HL-60 (cell line): ENCODE measurements around the gene LRP6.

Experiments used
- DNase-seq, 2 experiments: peaks; one replicate each; pipeline ENCODE4 v3.0.0-alpha.2; 2010 to 2020; ENCODE audit warnings: low read depth in 1 of 2, low spot score in 1 of 2
- H3K27ac ChIP-seq: fragments of 250-450 bp; sonication (Bioruptor Pico); replicated peaks from 2 replicates; pipeline ENCODE4 v1.5.1; 2020; ENCODE audit warnings: mild to moderate bottlenecking, moderate library complexity
- H3K27me3 ChIP-seq: fragments of 250-450 bp; sonication (Bioruptor Pico); 2 replicates; pipeline ENCODE4 v1.5.1; 2021; ENCODE audit warnings: mild to moderate bottlenecking, moderate library complexity; ENCODE audit not compliant: insufficient read depth, poor library complexity, severe bottlenecking
- H3K4me3 ChIP-seq: replicated peaks from 2 replicates; pipeline ENCODE4 v1.5.1; 2011; ENCODE audit warnings: mild to moderate bottlenecking, control low read depth, low read length; ENCODE audit not compliant: insufficient read depth
- CTCF ChIP-seq: IDR thresholded peaks from one replicate; pipeline ENCODE4 v1.5.1; 2011; ENCODE audit warnings: low read length, control low read depth, inconsistent platforms; ENCODE audit not compliant: insufficient read depth
- GABPA ChIP-seq: IDR thresholded peaks from 2 replicates; pipeline ENCODE4 v1.6.1; 2012; ENCODE audit warnings: low read depth
- POLR2AphosphoS5 ChIP-seq: IDR thresholded peaks from 2 replicates; pipeline ENCODE4 v1.6.1; 2012; ENCODE audit warnings: low read depth
- SPI1 ChIP-seq: IDR thresholded peaks from 2 replicates; pipeline ENCODE4 v1.6.1; 2012; ENCODE audit warnings: low read depth, mild to moderate bottlenecking, borderline replicate concordance
- TF ChIP-seq, protein P1 (sequence below): IDR thresholded peaks from 2 replicates; pipeline ENCODE4 v1.6.1; 2012; ENCODE audit warnings: low read depth; ENCODE audit not compliant: insufficient replicate concordance

LRP6 gene

DNA sequence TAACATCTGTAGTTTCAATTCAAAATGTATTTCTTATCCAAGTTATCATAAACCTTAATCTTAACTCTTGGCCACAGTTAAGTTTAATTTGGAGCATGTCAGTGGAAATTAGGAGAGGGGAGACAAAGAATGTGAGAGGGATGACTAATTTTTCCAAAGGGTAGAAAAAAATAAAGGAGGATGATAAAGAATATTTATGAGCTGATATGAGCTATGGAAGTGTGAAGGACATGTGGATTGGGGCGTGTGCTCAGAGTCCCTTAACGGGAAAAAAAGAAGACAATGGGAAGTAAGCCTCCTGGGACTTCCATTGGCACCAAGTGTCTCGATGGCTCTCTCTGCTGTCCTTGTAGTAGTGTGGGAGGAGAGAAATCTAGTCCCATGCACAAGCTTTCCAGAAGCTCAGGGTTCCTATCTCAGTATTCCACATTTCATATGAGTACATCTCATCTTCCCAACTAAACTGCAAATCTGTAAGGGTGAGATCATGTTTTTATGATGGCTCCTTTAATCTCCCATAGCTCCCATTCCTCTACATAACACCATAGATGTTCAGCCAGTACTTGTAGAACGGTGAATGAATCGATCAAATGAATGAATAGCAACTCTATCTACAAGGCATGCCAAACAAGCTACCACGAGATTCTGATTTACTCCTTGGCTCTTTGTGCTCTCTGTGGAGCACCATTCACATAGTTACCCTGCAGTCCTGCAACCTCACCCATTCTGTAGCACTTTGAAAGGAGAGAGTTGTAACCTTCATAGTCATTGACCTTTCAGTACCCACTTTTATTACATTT lies 168.8 kb downstream of the LRP6 start:
- H3K4me3 ChIP-seq = no peak overlapping the region
- TF ChIP-seq SPI1 = no peak
- peaks cover 9% of the 10 kb centered on the region for H3K27me3 ChIP-seq
- no peak for DNase-seq
- H3K27ac ChIP-seq = no peak overlapping the region

- Histone ChIP-seq H3K27ac (no peak overlapping the region), H3K4me3 (no peak overlapping the region), H3K27me3 (peaks cover 11% of the 10 kb centered on the region)
- DNase-seq = no peak
- TF ChIP-seq GABPA (no peak), SPI1 (no peak), CTCF (no peak), POLR2AphosphoS5 (no peak)
- TF ChIP-seq, protein P1, sequence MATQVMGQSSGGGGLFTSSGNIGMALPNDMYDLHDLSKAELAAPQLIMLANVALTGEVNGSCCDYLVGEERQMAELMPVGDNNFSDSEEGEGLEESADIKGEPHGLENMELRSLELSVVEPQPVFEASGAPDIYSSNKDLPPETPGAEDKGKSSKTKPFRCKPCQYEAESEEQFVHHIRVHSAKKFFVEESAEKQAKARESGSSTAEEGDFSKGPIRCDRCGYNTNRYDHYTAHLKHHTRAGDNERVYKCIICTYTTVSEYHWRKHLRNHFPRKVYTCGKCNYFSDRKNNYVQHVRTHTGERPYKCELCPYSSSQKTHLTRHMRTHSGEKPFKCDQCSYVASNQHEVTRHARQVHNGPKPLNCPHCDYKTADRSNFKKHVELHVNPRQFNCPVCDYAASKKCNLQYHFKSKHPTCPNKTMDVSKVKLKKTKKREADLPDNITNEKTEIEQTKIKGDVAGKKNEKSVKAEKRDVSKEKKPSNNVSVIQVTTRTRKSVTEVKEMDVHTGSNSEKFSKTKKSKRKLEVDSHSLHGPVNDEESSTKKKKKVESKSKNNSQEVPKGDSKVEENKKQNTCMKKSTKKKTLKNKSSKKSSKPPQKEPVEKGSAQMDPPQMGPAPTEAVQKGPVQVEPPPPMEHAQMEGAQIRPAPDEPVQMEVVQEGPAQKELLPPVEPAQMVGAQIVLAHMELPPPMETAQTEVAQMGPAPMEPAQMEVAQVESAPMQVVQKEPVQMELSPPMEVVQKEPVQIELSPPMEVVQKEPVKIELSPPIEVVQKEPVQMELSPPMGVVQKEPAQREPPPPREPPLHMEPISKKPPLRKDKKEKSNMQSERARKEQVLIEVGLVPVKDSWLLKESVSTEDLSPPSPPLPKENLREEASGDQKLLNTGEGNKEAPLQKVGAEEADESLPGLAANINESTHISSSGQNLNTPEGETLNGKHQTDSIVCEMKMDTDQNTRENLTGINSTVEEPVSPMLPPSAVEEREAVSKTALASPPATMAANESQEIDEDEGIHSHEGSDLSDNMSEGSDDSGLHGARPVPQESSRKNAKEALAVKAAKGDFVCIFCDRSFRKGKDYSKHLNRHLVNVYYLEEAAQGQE = no peak
Observed at GRCh38 chr12:12095021-12095420, 171.8 kb downstream of the LRP6 start.

DNA sequence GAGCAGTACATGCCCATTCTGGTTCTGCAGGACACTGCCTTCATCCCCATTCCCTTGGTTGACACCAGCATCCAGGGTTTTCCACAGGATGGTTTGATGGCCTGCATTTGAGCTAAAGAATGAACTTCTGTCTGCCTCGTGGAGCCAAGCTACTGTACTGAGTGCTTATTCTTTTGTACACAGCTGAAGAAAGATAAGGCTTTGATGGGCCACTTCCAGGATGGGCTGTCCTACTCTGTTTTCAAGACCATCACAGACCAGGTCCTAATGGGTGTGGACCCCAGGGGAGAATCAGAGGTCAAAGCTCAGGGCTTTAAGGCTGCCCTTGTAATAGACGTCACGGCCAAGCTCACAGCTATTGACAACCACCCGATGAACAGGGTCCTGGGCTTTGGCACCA lies 172.4 kb downstream of the LRP6 start:
- Histone ChIP-seq H3K4me3 (no peak overlapping the region), H3K27me3 (peaks cover 11% of the 10 kb centered on the region), H3K27ac (no peak overlapping the region)
- DNase-seq = no peak
- TF ChIP-seq GABPA (no peak), SPI1 (no peak), CTCF (no peak), POLR2AphosphoS5 (no peak)
- TF ChIP-seq, protein P1 = no peak

- H3K27me3 ChIP-seq = peaks cover 7% of the 10 kb centered on the region
- DNase-seq = no peak
- H3K27ac ChIP-seq = no peak overlapping the region
- no peak overlapping the region for H3K4me3 ChIP-seq
- TF ChIP-seq GABPA (no peak), POLR2AphosphoS5 (no peak), SPI1 (no peak), CTCF (no peak)
- TF ChIP-seq, protein P1 = no peak
Observed at GRCh38 chr12:12091977-12092663, 174.7 kb downstream of the LRP6 start.
